Measurements from ENCODE around the gene SHC4.
"Not testable (repeated sequence)": the region's sequence is repeated elsewhere in the genome, so short reads cannot be mapped to it uniquely, and the experiment has no call there.

The SHC4 gene

GRCh38 chr15:48876057-48876456 is 87.7 kb downstream of the SHC4 start:
- no peak for DNase-seq

DNA sequence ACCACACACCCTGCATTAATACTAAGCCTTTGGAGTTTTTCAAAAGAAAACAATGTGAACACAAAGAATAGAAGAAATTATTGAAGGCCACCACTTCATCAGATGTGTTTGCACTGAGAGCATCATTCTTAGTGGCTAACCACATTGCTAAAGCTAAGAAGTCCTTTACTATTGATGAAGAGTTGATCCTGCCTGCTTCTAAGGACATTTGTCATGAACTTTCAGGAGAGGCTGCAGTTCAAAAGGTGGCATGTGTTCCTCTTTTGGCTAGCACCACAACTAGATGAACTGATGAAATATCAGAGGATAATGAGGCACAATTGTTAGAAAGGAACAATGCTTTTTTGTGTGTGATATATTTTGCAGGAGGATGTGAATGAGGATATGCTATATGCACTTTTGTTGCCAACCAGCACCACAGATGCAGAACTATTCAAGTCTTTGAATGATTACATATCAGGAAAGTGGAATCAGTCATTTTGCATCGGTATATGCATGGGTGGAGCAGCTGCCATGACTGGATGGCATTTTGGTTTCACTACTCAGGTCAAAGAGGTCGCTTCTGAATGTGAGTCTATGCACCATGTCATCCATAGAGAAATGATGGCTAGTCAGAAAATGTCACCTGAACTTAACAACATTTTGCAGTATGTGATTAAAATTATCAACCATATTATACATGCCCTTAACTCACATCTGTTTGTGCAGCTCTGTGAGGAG is 88.3 kb downstream of the SHC4 start:
- DNase-seq: no peak

DNA sequence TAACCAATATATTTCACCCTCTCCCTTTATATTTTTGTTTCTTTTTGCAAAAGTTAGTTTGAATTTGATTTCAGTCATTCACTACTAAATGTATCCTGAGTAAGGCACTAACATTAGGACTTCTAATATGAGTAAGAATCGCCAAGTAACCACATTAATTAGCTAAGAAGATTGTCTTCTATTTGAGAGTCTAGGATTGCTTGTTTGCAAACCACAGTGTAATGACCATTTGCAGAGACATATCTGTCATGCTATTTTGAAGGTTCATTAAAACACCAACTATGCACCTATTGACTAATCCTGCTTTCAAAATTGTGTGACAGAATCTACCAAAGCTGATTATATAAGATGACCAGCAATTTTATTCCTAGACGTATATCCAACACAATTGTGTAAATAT is 91.1 kb downstream of the SHC4 start:
- DNase-seq: no peak

GRCh38 chr15:48871542-48871941 is 92.2 kb downstream of the SHC4 start:
- no peak for DNase-seq

GRCh38 chr15:48869966-48870365 is 93.8 kb downstream of the SHC4 start:
- no peak for DNase-seq

DNA sequence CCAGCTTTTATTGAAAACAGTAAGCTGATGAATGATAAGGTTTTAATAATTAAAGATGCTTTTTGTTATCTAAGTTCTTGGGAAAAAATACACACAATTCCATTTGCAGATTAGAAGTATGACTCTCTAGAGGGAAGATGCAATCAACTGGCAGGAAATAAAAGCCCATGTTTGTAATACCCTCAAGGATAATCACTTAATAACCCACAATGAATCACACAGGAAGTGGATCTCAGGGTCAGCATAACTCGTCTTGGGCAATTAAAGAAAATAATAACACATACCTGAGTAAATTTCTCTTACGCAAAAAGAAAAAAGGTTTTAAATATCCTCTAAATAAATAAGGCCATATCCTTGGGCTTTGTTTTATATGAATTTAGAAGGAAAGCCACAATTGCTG is 95.2 kb downstream of the SHC4 start:
- no peak for DNase-seq

DNA sequence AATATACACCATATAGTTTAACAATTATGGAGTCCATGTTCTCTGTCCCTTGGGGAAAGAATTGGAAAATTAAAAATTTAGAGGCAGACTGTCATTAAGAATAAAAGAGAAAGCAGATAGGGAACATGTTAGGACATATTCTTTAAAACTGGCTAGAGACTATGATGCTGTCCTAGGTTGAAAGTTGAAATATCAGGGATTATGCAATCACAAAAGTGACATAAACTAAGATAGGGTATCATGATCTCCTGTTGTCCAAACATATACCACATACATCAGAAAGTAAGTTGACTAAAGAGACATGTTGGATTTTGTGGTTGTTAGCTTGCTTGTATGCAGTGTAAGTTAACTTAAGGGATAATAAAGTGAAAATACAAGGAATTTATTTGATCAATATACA is 95.7 kb downstream of the SHC4 start:
- DNase-seq: no peak

DNA sequence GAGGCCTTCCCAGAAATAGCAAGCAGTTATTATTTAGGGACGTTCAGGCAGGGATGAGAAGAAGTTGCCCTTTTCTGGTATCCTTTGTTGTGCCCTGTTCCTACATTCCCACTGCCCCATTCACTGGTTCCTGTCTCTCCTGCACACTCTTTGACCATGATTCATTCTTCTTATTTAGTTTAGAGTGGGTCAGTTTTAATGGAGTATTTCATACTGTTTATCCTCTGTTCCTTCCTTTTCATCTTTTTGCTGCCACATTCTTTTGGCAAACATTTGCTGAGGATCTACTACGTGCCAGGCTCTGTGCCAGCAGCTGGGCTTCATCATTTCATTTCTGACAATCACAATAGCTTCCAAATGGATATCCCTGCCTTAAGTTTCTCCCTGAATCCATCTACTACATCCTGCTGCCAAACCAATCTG is 97.6 kb downstream of the SHC4 start:
- DNase-seq: no peak

GRCh38 chr15:48865370-48866079 is 98.2 kb downstream of the SHC4 start:
- no peak for DNase-seq

DNA sequence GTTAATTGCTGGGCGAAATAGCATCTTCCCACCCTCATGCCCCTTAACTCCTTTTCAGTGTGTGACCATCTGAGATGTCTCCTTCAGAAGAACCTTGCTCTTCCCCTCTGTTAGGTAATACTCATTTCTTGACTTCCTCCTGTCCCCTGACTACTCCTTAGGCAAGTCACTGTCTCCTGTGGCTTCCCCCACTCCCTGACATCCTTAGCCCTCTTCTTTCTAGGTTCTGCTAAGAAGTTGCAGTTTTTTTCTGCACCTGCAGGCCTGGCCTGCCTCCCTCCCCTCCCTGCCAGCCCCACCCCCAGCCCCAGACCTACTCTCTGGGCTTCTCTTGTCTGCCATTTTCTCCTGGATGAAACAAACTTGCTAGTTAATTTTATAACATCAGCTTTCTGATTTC is 101.0 kb downstream of the SHC4 start:
- no peak for DNase-seq

- DNase-seq: peak; percentile 19
These were observed 101.8 kb downstream of the SHC4 start for GRCh38 chr15:48861813-48862431.

GRCh38 chr15:48859426-48859825 is 104.3 kb downstream of the SHC4 start:
- no peak for DNase-seq

GRCh38 chr15:48858401-48858800 is 105.3 kb downstream of the SHC4 start:
- no peak for DNase-seq

DNA sequence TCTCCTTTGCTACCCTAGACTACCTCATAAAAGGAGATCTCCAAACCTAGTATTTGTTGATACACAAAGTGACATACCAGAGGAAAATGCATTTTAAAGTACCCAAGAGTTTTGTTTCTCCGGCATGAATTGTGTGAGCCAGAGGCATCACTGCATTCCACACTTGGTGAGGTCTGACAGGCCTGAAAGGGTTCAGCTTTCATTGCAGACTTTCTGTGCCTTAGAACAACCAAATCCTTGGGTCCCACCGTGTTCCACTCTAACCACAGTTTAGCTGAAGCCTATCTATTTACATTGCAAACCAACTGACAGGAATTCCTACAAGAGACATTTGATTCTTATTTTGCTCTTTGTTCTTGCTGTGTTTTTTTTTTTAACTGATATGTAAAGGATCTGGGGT is 106.8 kb downstream of the SHC4 start:
- DNase-seq: no peak

GRCh38 chr15:48855501-48856440 is 107.9 kb downstream of the SHC4 start:
- DNase-seq: no peak

DNA sequence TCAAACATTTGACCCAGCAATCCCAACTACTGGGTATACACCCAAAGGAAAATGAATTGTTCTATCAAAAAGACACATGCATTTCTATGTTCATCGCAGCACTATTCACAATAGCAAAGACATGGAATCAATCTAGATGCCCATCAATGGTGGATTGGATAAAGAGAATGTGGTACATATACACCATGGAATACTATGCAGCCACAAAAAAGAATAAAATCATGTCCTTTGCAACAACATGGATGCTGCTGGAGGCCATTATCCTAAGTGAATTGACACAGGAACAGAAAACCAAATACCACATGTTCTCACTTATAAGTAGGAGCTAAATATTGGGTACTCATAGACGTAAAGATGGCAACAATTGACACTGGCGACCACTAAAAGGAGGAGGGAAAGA is 109.3 kb downstream of the SHC4 start:
- not testable (repeated sequence) for DNase-seq

GRCh38 chr15:48851956-48852355 is 111.8 kb downstream of the SHC4 start:
- no peak for DNase-seq

- no peak for DNase-seq
These were observed 113.1 kb downstream of the SHC4 start for GRCh38 chr15:48850648-48851047.

GRCh38 chr15:48845123-48845522 is 118.6 kb downstream of the SHC4 start:
- DNase-seq: no peak

- peak; percentile 22 for DNase-seq
These were observed 121.2 kb downstream of the SHC4 start for GRCh38 chr15:48842501-48842900.

- no peak for DNase-seq
These were observed 129.0 kb downstream of the SHC4 start for GRCh38 chr15:48834756-48835155.

DNA sequence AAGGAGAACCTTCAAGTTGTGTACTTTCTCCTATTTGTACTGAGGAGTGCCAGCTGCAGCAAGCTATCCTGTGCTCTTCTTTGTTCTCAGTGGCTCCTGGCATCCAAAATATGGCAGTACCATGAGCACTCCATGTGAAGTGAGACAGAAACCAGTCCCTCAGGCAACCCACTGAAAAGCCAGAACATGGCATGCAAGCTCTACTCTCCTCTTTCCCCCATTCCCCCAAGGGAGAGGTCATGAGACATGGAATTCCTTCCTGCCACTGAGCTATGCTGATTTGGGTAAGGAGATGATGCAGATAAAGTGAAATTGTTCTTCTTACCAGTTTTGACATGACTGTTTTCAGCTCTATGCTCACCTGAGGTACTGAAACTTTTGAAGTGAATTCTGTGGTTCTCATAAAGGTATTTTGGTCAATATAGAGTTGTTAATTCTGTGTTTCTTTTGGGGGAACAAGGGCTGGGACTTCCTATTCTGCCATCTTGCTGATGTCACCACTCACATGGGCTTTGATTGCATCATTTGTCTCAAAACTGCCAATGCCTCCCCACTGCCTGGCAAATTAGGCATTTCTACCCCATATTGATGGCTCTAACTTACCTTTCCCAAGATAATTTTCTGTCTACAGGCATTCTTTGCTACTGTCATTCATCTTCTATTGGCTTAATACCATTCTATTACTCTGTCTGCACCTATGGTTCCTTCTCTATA is 130.0 kb downstream of the SHC4 start:
- DNase-seq: no peak
